GM18511 (cell line): ENCODE measurements around the gene EXOC3L1.
A peak's percentile ranks its signal among the peaks of the same experiment; 100 is the strongest.

ENCODE experiments used
- ATAC-seq: cut with Tn5 transposase; IDR thresholded peaks from one replicate; pipeline ENCODE4 v1.9.1; 2021; ENCODE audit warnings: mild to moderate bottlenecking, moderate library complexity; ENCODE audit not compliant: unreplicated experiment

Gene EXOC3L1

GRCh38 chr16:67199011-67199807 lies 9.3 kb upstream of the EXOC3L1 start, which contains the start of gene ELMO3:
Gene ELMO3 (plus strand): TSS chr16:67199131. CDS start chr16:67199327, 196 bp downstream.
- no peak for ATAC-seq

GRCh38 chr16:67198238-67198734 lies 8.3 kb upstream of the EXOC3L1 start:
- no peak for ATAC-seq

GRCh38 chr16:67197704-67198103 lies 7.8 kb upstream of the EXOC3L1 start:
- ATAC-seq = no peak

DNA sequence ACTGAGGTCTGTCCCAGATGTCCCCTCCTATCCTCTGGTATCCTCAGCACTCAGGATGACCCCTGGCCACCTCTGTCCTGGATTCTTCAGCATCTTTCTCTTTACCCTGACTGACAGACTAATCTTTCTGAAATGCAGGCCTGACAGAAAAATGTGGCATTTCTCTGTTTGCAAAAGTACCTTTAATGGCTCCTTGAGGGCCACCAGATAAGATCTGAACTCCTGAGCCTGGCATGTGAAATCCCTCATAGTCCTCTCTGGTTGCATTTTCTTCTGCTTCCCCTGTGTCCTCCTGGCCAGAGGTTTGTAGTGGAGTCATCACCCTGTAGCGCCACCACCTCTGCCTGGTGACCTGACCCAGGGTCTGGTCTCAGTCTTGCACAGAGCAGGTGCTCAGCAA lies 6.9 kb upstream of the EXOC3L1 start:
- no peak for ATAC-seq

- ATAC-seq = no peak
Observed at GRCh38 chr16:67195676-67196075, 5.7 kb upstream of the EXOC3L1 start.

DNA sequence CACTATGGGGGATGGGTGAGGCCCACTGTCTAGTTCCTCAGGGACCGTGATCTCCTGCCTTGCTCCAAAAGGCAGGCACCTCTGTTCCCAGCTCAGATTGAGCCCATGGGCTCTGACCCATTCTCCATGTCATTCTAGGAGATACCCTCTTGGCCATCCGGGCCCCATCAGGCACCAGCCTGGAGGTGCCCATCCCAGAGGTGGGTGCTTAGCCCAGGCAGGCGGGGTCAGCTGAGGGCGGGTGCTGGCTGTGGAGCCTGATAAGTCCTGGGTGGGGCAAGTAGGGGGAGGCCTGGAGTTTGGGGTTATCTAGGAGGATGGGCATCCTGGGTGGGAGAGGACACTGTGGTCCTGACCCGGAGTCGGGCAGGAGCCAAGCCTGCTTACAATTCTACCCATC lies 4.3 kb upstream of the EXOC3L1 start:
- no peak for ATAC-seq

DNA sequence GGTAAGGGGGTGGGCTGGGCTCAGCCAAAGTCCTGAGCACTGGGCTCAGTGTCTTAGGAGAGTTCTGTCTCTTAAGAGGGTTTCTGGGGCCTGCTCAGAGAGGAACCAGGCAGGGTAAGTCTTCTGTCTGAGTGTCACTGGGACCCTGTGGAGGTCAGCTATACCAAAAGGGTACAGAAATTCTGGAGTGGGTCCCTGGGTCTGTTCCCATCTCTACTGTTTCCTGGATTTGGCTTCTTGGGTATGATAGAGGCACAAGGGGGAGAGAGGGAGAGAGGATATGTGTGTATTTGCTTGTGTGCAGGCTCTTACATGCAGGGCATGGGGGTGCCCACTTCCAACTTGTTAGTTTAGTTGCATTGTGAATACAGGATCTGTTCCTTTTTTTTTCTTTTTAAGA lies 3.6 kb upstream of the EXOC3L1 start:
- no peak for ATAC-seq

GRCh38 chr16:67192781-67193361 lies 2.9 kb upstream of the EXOC3L1 start:
- no peak for ATAC-seq

- ATAC-seq = peak; percentile 91
Observed at GRCh38 chr16:67191995-67192681, 2.2 kb upstream of the EXOC3L1 start, which contains the start of gene E2F4. Gene E2F4 (plus strand): TSS chr16:67192155. CDS start chr16:67192228, 73 bp downstream.

DNA sequence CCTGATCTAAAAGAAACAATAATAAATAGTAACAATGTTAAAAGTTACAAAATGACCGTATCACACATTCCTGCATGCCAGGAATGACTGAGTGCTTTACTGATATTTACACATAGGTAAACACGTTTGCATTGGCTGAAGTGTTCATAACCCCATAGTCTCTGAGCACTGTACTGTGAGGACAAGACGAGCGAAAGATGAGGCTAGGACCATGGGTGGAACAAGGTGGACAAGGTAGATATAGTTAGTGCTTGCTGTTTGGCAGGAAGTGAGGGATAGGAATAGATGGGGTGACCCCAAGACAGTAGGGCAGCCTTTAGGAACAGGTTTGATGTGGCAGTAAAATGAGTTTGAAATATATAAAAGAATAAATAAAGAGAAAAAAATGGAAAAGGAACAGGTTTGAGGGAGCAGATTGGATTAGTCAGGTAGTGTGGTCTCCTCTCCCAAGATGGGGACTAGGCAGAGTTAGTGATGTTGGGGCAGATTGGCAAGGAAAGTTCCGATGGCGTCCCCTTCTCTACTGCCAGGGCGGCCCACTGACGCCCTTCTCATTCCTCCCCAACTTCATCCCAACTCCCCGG lies 1.6 kb upstream of the EXOC3L1 start:
- ATAC-seq = peak; percentile 5

GRCh38 chr16:67190448-67191399 lies 788 bp upstream of the EXOC3L1 start:
- no peak for ATAC-seq

DNA sequence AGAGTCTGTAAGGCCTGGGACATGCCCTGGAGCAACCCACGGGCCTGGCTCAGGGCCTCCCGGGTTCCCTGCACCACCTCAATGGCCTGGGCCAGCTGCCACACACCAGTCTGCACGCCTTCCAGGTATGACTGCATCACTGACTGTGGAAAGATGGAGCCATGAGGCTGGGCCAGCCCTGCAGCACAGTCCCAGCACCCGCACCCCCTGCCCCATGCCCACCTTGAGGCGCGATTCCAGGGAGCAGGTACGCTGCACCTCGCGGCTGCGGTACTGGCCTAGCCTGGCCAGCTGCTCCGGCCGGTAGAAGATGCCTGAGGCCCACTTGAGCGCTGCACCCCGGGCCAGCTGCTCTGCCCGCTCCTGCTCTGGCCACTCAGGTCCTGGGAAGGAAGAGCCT lies 1.1 kb downstream of the EXOC3L1 start:
- no peak for ATAC-seq

DNA sequence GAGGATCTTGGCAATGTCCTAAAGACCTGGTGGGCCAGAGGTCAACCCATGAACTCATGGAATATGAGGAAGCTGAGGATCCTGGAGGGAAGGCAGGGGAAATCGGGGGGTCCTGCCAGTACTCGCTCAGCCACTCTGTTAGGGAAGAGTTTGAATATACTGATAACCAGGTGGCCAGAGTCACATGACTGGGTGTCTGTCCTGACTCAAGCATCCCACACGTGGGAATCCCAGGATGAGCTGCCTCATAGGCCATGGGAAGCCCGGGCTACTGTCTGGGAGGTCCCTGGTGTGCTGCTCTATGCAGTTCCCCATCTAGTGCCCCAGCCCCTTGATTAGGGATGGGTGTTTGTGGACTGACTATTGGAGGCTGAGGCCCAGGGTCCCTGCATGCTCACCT lies 1.6 kb downstream of the EXOC3L1 start:
- no peak for ATAC-seq

DNA sequence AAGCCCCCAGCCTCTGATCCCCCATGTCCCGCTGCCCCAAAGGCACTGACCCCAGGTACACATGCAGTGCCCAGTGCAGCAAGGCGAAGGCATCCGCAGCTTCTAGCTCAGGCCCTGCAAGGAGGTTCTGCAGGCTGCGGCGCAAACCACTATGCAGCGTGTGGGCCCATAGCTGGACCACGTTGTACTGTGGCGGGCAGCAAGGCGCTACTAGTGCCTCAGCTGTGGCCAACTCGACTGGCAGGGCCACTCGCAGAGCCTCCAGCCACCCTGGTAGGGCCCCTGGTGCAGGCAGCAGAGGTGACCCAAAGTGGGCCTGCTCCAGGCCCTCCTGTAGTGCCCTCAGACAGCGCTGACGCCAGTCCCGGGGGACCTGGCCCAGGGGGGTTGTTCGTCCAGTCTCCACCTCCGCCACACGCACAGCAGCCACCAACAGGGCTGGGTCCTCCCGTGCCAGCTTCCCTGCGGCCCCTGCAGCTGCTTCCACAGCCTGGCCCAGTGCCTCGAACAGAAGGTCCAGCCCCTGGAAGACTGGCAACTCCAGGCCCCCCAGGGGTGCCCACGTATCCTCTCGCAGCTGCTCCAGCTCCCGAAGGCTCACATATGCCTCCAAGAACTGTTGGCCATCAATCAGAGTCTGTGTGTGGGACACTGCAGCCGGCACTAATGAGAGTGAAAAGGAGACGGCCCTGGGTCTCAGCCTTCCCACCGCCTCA lies 2.6 kb downstream of the EXOC3L1 start:
- ATAC-seq = no peak

- ATAC-seq = no peak
Observed at GRCh38 chr16:67186550-67186950, 3.4 kb downstream of the EXOC3L1 start.

DNA sequence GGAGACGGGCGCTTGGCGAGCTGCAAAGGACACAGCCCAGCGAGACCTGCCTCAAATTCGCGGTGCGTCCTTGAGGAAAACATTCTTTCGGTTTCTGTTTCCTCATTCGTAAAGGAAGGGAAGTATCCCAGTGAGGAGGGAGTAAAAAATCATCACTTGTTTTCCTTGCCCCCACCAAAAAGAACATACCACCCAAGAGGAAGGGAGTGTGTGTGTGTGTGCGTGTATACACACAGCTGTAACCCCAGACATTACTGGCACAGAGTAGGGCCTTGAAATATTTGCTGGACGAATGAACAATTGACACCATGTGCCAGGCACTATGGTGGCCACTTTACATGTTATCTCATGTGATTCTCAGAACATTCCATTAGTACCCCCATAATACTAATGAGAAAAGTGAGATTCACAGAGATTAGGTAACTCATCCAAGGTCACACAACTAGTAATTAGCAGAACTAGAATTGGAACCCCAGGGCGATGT lies 4.2 kb downstream of the EXOC3L1 start:
- ATAC-seq = no peak

- ATAC-seq = no peak
Observed at GRCh38 chr16:67184995-67185650, 4.8 kb downstream of the EXOC3L1 start.

GRCh38 chr16:67184453-67184994 lies 5.4 kb downstream of the EXOC3L1 start:
- no peak for ATAC-seq
